H1 (cell line): Measurements from ENCODE around the gene SNED1.

ENCODE experiments used
- ATF3 ChIP-seq: IDR thresholded peaks from 2 replicates; pipeline ENCODE4 v1.6.1; 2011; ENCODE audit warnings: low read depth, mild to moderate bottlenecking, low read length; ENCODE audit not compliant: insufficient read depth
- CHD1 ChIP-seq: IDR thresholded peaks from 2 replicates; pipeline ENCODE4 v1.6.1; 2012; ENCODE audit warnings: low read depth, low read length, improper control_type of control experiment
- CTCF ChIP-seq, 3 experiments: IDR thresholded peaks; 1 replicate in 2 of 3; 2 replicates in 1 of 3; pipeline versions ENCODE4 v1.5.1 to v1.6.1; 2011; ENCODE audit warnings: low read length in 3 of 3, mild to moderate bottlenecking in 3 of 3, inconsistent platforms in 2 of 3, low read depth in 1 of 3, moderate library complexity in 1 of 3; ENCODE audit not compliant: insufficient read depth in 1 of 3; ENCODE audit errors: control extremely low read depth in 1 of 3
- EZH2 ChIP-seq: fragments of 200-600 bp; sonication (generic); IDR thresholded peaks from 2 replicates; pipeline ENCODE4 v1.7.1; 2012; ENCODE audit warnings: low read depth, mild to moderate bottlenecking, moderate library complexity, low read length, inconsistent platforms; ENCODE audit not compliant: severe bottlenecking
- GABPA ChIP-seq: IDR thresholded peaks from 2 replicates; pipeline ENCODE4 v1.6.1; 2011; ENCODE audit warnings: mild to moderate bottlenecking, low read length, moderate library complexity, borderline replicate concordance; ENCODE audit not compliant: insufficient read depth
- POLR2A ChIP-seq, 2 experiments: IDR thresholded peaks; 1 replicate in 1 of 2; 2 replicates in 1 of 2; pipeline ENCODE4 v1.6.1; 2011; ENCODE audit warnings: low read depth in 2 of 2, low read length in 2 of 2, mild to moderate bottlenecking in 2 of 2; ENCODE audit errors: control extremely low read depth in 1 of 2
- POLR2AphosphoS5 ChIP-seq: IDR thresholded peaks from 2 replicates; pipeline ENCODE4 v1.6.1; 2011; ENCODE audit warnings: low read depth, low read length
- SAP30 ChIP-seq: fragments of 300-600 bp; sonication (generic); IDR thresholded peaks from 2 replicates; pipeline ENCODE4 v1.7.1; 2012; ENCODE audit warnings: low read length, moderate library complexity, mild to moderate bottlenecking, inconsistent platforms; ENCODE audit not compliant: insufficient read depth, insufficient replicate concordance
- SP1 ChIP-seq: IDR thresholded peaks from 2 replicates; pipeline ENCODE4 v1.6.1; 2011; ENCODE audit warnings: low read depth, low read length
- SP2 ChIP-seq: IDR thresholded peaks from 2 replicates; pipeline ENCODE4 v1.6.1; 2012; ENCODE audit warnings: mild to moderate bottlenecking, low read length, inconsistent platforms
- TEAD4 ChIP-seq: IDR thresholded peaks from 2 replicates; pipeline ENCODE4 v1.6.1; 2012; ENCODE audit warnings: low read depth, low read length, inconsistent platforms, mixed read lengths
- ZNF274 ChIP-seq: IDR thresholded peaks from 2 replicates; pipeline ENCODE4 v1.7.0; 2012; ENCODE audit warnings: low read length, borderline replicate concordance; ENCODE audit errors: extremely low read depth

GRCh38 chr2:241110607-241111439, 112.4 kb downstream of the SNED1 start:
- no peak for TF ChIP-seq TEAD4
- TF ChIP-seq POLR2AphosphoS5: no peak
- no peak for TF ChIP-seq ZNF274
- TF ChIP-seq CTCF (IDR thresholded peaks at IDR 0.05; ENCODE audit: control extremely low read depth in 1 of 3, insufficient read depth in 1 of 3, low read depth in 1 of 3, low read length in 3 of 3): no peak
- no peak for TF ChIP-seq POLR2A (IDR thresholded peaks at IDR 0.05; ENCODE audit: control extremely low read depth in 1 of 2, low read depth in 2 of 2, low read length in 2 of 2)
- no peak for TF ChIP-seq EZH2
- TF ChIP-seq CHD1: no peak
- no peak for TF ChIP-seq SP2
- no peak for TF ChIP-seq ATF3
- TF ChIP-seq SAP30: no peak
- TF ChIP-seq SP1: no peak
- TF ChIP-seq GABPA: no peak
